ENCODE results near the gene PAEP. TPM values are rescaled to one million over a fixed set of nuclear protein-coding genes. Genes with fewer than 3 reads are reported as not detected.

The PAEP gene
- total RNA-seq, 1 experiment from 2014 or later: not detected

GRCh38 chr9:135550344-135550918, 11.1 kb upstream of the PAEP start:
- intact Hi-C loops (cut with micrococcal nuclease; ENCODE audit: unreplicated experiment) (no loop called here), in situ Hi-C loops (cut with HindIII; ENCODE audit: low pct_unique_long_range_greater_than_20kb, low sequenced_read_pairs) (no loop called here)
- ATAC-seq (no peak), DNase-seq (ENCODE audit: low read depth, low spot score) (no peak)
- no peaks in the 10 kb centered on the region for H3K4me1 ChIP-seq (ENCODE audit: control insufficient read depth, insufficient read depth, low read length)
- no peaks in the 10 kb centered on the region for H3K9me3 ChIP-seq (ENCODE audit: control insufficient read depth, insufficient read depth, low read depth, low read length)
- CTCF ChIA-PET: no interaction called here
- no TSS peak for BruUV-seq (replicated peaks)
- TF ChIP-seq, protein P1, sequence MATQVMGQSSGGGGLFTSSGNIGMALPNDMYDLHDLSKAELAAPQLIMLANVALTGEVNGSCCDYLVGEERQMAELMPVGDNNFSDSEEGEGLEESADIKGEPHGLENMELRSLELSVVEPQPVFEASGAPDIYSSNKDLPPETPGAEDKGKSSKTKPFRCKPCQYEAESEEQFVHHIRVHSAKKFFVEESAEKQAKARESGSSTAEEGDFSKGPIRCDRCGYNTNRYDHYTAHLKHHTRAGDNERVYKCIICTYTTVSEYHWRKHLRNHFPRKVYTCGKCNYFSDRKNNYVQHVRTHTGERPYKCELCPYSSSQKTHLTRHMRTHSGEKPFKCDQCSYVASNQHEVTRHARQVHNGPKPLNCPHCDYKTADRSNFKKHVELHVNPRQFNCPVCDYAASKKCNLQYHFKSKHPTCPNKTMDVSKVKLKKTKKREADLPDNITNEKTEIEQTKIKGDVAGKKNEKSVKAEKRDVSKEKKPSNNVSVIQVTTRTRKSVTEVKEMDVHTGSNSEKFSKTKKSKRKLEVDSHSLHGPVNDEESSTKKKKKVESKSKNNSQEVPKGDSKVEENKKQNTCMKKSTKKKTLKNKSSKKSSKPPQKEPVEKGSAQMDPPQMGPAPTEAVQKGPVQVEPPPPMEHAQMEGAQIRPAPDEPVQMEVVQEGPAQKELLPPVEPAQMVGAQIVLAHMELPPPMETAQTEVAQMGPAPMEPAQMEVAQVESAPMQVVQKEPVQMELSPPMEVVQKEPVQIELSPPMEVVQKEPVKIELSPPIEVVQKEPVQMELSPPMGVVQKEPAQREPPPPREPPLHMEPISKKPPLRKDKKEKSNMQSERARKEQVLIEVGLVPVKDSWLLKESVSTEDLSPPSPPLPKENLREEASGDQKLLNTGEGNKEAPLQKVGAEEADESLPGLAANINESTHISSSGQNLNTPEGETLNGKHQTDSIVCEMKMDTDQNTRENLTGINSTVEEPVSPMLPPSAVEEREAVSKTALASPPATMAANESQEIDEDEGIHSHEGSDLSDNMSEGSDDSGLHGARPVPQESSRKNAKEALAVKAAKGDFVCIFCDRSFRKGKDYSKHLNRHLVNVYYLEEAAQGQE (IDR thresholded peaks at IDR 0.05; ENCODE audit: insufficient read depth in 1 of 2, low read depth in 2 of 2, low read length in 1 of 2): no peak
- TF ChIP-seq SIN3A (IDR thresholded peaks at IDR 0.05; ENCODE audit: borderline replicate concordance, insufficient read depth, low read depth, low read length) (no peak), POLR2AphosphoS5 (IDR thresholded peaks at IDR 0.05; ENCODE audit: low read depth, low read length) (no peak), TCF7L2 (IDR thresholded peaks at IDR 0.05; ENCODE audit: low read depth, low read length) (no peak)
- TF ChIP-seq, protein P2, sequence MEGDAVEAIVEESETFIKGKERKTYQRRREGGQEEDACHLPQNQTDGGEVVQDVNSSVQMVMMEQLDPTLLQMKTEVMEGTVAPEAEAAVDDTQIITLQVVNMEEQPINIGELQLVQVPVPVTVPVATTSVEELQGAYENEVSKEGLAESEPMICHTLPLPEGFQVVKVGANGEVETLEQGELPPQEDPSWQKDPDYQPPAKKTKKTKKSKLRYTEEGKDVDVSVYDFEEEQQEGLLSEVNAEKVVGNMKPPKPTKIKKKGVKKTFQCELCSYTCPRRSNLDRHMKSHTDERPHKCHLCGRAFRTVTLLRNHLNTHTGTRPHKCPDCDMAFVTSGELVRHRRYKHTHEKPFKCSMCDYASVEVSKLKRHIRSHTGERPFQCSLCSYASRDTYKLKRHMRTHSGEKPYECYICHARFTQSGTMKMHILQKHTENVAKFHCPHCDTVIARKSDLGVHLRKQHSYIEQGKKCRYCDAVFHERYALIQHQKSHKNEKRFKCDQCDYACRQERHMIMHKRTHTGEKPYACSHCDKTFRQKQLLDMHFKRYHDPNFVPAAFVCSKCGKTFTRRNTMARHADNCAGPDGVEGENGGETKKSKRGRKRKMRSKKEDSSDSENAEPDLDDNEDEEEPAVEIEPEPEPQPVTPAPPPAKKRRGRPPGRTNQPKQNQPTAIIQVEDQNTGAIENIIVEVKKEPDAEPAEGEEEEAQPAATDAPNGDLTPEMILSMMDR (IDR thresholded peaks at IDR 0.05): no peak
- H3K27me3 ChIP-seq (ENCODE audit: control insufficient read depth, insufficient read depth, low read length): no peaks in the 10 kb centered on the region
- POLR2A ChIA-PET: no interaction called here
- no peaks in the 10 kb centered on the region for H3K36me3 ChIP-seq (ENCODE audit: control insufficient read depth, insufficient read depth, low read length)
- no peak overlapping the region for H3K4me3 ChIP-seq (ENCODE audit: low read depth in 2 of 2, low read length in 2 of 2)
- H3K27ac ChIP-seq (ENCODE audit: low read length): no peak overlapping the region

DNA sequence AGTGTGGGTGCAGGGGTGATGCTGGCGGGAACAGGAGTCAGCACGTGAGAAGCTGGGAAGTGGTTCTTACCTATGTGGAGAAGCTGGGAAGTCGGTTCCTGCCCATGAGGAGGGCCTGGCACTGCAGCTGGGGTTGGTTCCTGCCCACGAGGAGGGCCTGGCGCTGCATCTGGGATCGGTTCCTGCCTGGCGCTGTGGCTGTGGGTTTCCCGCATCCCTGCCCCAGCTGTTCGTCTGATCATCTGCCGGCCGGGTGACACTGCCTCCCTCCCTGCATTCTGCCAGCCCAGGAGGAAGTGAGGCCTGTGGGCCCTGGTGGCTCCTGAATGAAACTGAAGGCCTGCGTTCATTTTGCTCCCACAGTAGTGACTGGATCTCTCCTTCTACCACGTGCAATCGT, 10.5 kb upstream of the PAEP start:
- no peaks in the 10 kb centered on the region for H3K4me1 ChIP-seq (ENCODE audit: control insufficient read depth, insufficient read depth, low read length)
- ChIA-PET CTCF (no interaction called here), POLR2A (no interaction called here)
- no peaks in the 10 kb centered on the region for H3K27me3 ChIP-seq (ENCODE audit: control insufficient read depth, insufficient read depth, low read length)
- ATAC-seq (no peak), DNase-seq (ENCODE audit: low read depth, low spot score) (no peak)
- TF ChIP-seq SIN3A (IDR thresholded peaks at IDR 0.05; ENCODE audit: borderline replicate concordance, insufficient read depth, low read depth, low read length) (no peak), TCF7L2 (IDR thresholded peaks at IDR 0.05; ENCODE audit: low read depth, low read length) (no peak), POLR2AphosphoS5 (IDR thresholded peaks at IDR 0.05; ENCODE audit: low read depth, low read length) (no peak)
- TF ChIP-seq, protein P1 (IDR thresholded peaks at IDR 0.05; ENCODE audit: insufficient read depth in 1 of 2, low read depth in 2 of 2, low read length in 1 of 2): no peak
- TF ChIP-seq, protein P2 (IDR thresholded peaks at IDR 0.05): no peak
- in situ Hi-C loops (cut with HindIII; ENCODE audit: low pct_unique_long_range_greater_than_20kb, low sequenced_read_pairs) (no loop called here), intact Hi-C loops (cut with micrococcal nuclease; ENCODE audit: unreplicated experiment) (no loop called here)
- H3K9me3 ChIP-seq (ENCODE audit: control insufficient read depth, insufficient read depth, low read depth, low read length): no peaks in the 10 kb centered on the region
- H3K36me3 ChIP-seq (ENCODE audit: control insufficient read depth, insufficient read depth, low read length): no peaks in the 10 kb centered on the region
- BruUV-seq (replicated peaks): no TSS peak
- H3K4me3 ChIP-seq (ENCODE audit: low read depth in 2 of 2, low read length in 2 of 2): no peak overlapping the region
- no peak overlapping the region for H3K27ac ChIP-seq (ENCODE audit: low read length)

Data from Panc1 (cell line).